IMR-90 (cell line): Measurements from ENCODE around the gene RPS6KA3. TPM values are rescaled to one million over a fixed set of nuclear protein-coding genes. Genes with fewer than 3 reads are reported as not detected.

Experiments used
- ATAC-seq: fragments of 200-7000 bp; cut with Tn5 transposase; 2 replicates; pipeline ENCODE4 v1.9.1; 2020; ENCODE audit warnings: low read depth, mild to moderate bottlenecking, moderate library complexity
- BruUV-seq: library from RNA; stranded (reverse); fragments of 400-500 nt; replicated peaks from 2 replicates; lab custom pipeline; 2021; lab: Mats Ljungman, UMichigan
- CTCF ChIA-PET: fragments of 300-600 bp; formaldehyde crosslinking; extraction: SDS; loops from one replicate; lab custom pipeline; 2021; ENCODE audit warnings: antibody characterized with exemption; lab: Yijun Ruan, JAX
- POLR2A ChIA-PET: fragments of 300-600 bp; sonication (Branson Sonifier 250); formaldehyde crosslinking; loops from one replicate; lab custom pipeline; 2022; ENCODE audit warnings: antibody characterized with exemption; ENCODE audit not compliant: unreplicated experiment; lab: Charles Lee
- DNase-seq: peaks from one replicate; pipeline ENCODE4 v3.0.0; 2013
- H2AFZ ChIP-seq: replicated peaks from 2 replicates; pipeline ENCODE3; 2013; ENCODE audit warnings: low read length, mild to moderate bottlenecking; ENCODE audit not compliant: poor library complexity
- H2AK5ac ChIP-seq: 2 replicates; pipeline ENCODE4 v1.6.1; 2013; ENCODE audit warnings: low read depth, low read length, inconsistent platforms
- H2AK9ac ChIP-seq: replicated peaks from 2 replicates; pipeline ENCODE3; 2013; ENCODE audit warnings: mild to moderate bottlenecking, low read depth, low read length, moderate library complexity; ENCODE audit not compliant: poor library complexity
- H2BK120ac ChIP-seq: 2 replicates; pipeline ENCODE4 v1.6.1; 2013; ENCODE audit warnings: low read depth, low read length, inconsistent platforms
- H2BK15ac ChIP-seq: 3 replicates; pipeline ENCODE4 v1.6.1; 2013; ENCODE audit warnings: low read depth, low read length, inconsistent platforms
- H2BK20ac ChIP-seq: 2 replicates; pipeline ENCODE4 v1.6.1; 2013; ENCODE audit warnings: low read depth, mild to moderate bottlenecking, inconsistent platforms, low read length, moderate library complexity
- H2BK5ac ChIP-seq: 2 replicates; pipeline ENCODE4 v1.6.1; 2013; ENCODE audit warnings: mild to moderate bottlenecking, low read depth, low read length, inconsistent platforms; ENCODE audit not compliant: poor library complexity, severe bottlenecking
- H3K14ac ChIP-seq: replicated peaks from 2 replicates; pipeline ENCODE4 v1.6.1; 2013; ENCODE audit warnings: low read depth, low read length, inconsistent platforms
- H3K18ac ChIP-seq: 2 replicates; pipeline ENCODE4 v1.6.1; 2013; ENCODE audit warnings: low read depth, low read length, control low read depth
- H3K23ac ChIP-seq: 2 replicates; pipeline ENCODE4 v1.6.1; 2013; ENCODE audit warnings: low read depth, low read length, inconsistent platforms
- H3K27ac ChIP-seq: 2 replicates; pipeline ENCODE4 v1.5.1; 2013; ENCODE audit warnings: mild to moderate bottlenecking, control low read depth, low read length; ENCODE audit not compliant: insufficient read depth
- H3K27me3 ChIP-seq: 2 replicates; pipeline ENCODE4 v1.6.1; 2013; ENCODE audit warnings: low read length; ENCODE audit not compliant: control insufficient read depth, insufficient read depth
- H3K36me3 ChIP-seq: 2 replicates; pipeline ENCODE4 v1.6.1; 2013; ENCODE audit warnings: low read length, mixed read lengths; ENCODE audit not compliant: control insufficient read depth, insufficient read depth
- H3K4ac ChIP-seq: 2 replicates; pipeline ENCODE4 v1.6.1; 2013; ENCODE audit warnings: low read depth, low read length, inconsistent platforms
- H3K4me1 ChIP-seq: 2 replicates; pipeline ENCODE4 v1.6.1; 2013; ENCODE audit warnings: low read length, mixed read lengths; ENCODE audit not compliant: control insufficient read depth, insufficient read depth
- H3K4me2 ChIP-seq: 2 replicates; pipeline ENCODE4 v1.6.1; 2013; ENCODE audit warnings: low read depth, mild to moderate bottlenecking, control low read depth, low read length, moderate library complexity
- H3K4me3 ChIP-seq: 2 replicates; pipeline ENCODE4 v1.5.1; 2013; ENCODE audit warnings: low read depth, mild to moderate bottlenecking, control low read depth, low read length, moderate library complexity; ENCODE audit not compliant: insufficient read depth
- H3K56ac ChIP-seq: 2 replicates; pipeline ENCODE4 v1.6.1; 2013; ENCODE audit warnings: low read length, inconsistent platforms; ENCODE audit not compliant: insufficient read depth; ENCODE audit errors: extremely low read depth
- H3K79me1 ChIP-seq, 2 experiments: 2 replicates each; pipeline ENCODE4 v1.6.1; 2013; ENCODE audit warnings: low read length in 2 of 2, inconsistent platforms in 1 of 2, low read depth in 1 of 2
- H3K9ac ChIP-seq: 2 replicates; pipeline ENCODE4 v1.6.1; 2013; ENCODE audit warnings: low read depth, low read length, control low read depth
- H3K9me1 ChIP-seq: 2 replicates; pipeline ENCODE4 v1.6.1; 2013; ENCODE audit warnings: low read length, inconsistent platforms; ENCODE audit not compliant: insufficient read depth
- H3K9me3 ChIP-seq: 2 replicates; pipeline ENCODE4 v1.6.1; 2013; ENCODE audit warnings: low read length; ENCODE audit not compliant: control insufficient read depth, insufficient read depth
- H4K20me1 ChIP-seq: 2 replicates; pipeline ENCODE4 v1.6.1; 2013; ENCODE audit warnings: low read length, inconsistent platforms; ENCODE audit not compliant: insufficient read depth
- H4K5ac ChIP-seq: 2 replicates; pipeline ENCODE4 v1.6.1; 2013; ENCODE audit warnings: mild to moderate bottlenecking, low read depth, low read length, control low read depth
- H4K8ac ChIP-seq, 2 experiments: 2 replicates each; pipeline ENCODE4 v1.6.1; 2013; ENCODE audit warnings: low read depth in 2 of 2, low read length in 2 of 2, control low read depth in 1 of 2, inconsistent platforms in 1 of 2
- H4K91ac ChIP-seq: 2 replicates; pipeline ENCODE4 v1.6.1; 2013; ENCODE audit warnings: low read depth, low read length, inconsistent platforms; ENCODE audit not compliant: insufficient read depth
- BHLHE40 ChIP-seq: fragments of 150-350 bp; IDR thresholded peaks from 2 replicates; pipeline ENCODE4 v1.6.1; 2016; ENCODE audit warnings: mild to moderate bottlenecking, low read depth, low read length
- CEBPB ChIP-seq: IDR thresholded peaks from 2 replicates; pipeline ENCODE4 v1.6.1; 2012; ENCODE audit warnings: low read depth, low read length, improper control_type of control experiment
- CHD1 ChIP-seq: IDR thresholded peaks from 2 replicates; pipeline ENCODE4 v1.6.1; 2012; ENCODE audit warnings: low read depth, low read length, improper control_type of control experiment
- CTCF ChIP-seq: conservative IDR thresholded peaks from 2 replicates; pipeline ENCODE4 v1.5.1; 2012; ENCODE audit warnings: mild to moderate bottlenecking, low read depth, low read length, improper control_type of control experiment
- FOS ChIP-seq: fragments of 150-350 bp; IDR thresholded peaks from 2 replicates; pipeline ENCODE4 v1.6.1; 2016; ENCODE audit warnings: low read depth, low read length
- MAFK ChIP-seq: IDR thresholded peaks from 2 replicates; pipeline ENCODE4 v1.6.1; 2012; ENCODE audit warnings: low read depth, low read length, improper control_type of control experiment
- MAZ ChIP-seq: IDR thresholded peaks from 2 replicates; pipeline ENCODE4 v1.6.1; 2012; ENCODE audit warnings: low read depth, mild to moderate bottlenecking, low read length, improper control_type of control experiment, moderate library complexity, borderline replicate concordance
- MXI1 ChIP-seq: IDR thresholded peaks from 2 replicates; pipeline ENCODE4 v1.6.1; 2012; ENCODE audit warnings: low read depth, mild to moderate bottlenecking, low read length, moderate library complexity, borderline replicate concordance
- NFE2L2 ChIP-seq: fragments of 150-350 bp; IDR thresholded peaks from 2 replicates; pipeline ENCODE4 v1.6.1; 2016; ENCODE audit warnings: low read depth, mild to moderate bottlenecking, low read length
- POLR2A ChIP-seq: IDR thresholded peaks from 2 replicates; pipeline ENCODE4 v1.6.1; 2012; ENCODE audit warnings: mild to moderate bottlenecking, low read depth, low read length
- RAD21 ChIP-seq: IDR thresholded peaks from 2 replicates; pipeline ENCODE4 v1.6.1; 2012; ENCODE audit warnings: low read length, improper control_type of control experiment
- RCOR1 ChIP-seq: IDR thresholded peaks from 2 replicates; pipeline ENCODE4 v1.6.1; 2012; ENCODE audit warnings: mild to moderate bottlenecking, low read length, improper control_type of control experiment; ENCODE audit not compliant: insufficient replicate concordance
- RFX5 ChIP-seq: IDR thresholded peaks from 2 replicates; pipeline ENCODE4 v1.8.0; 2012; ENCODE audit warnings: low read depth, mild to moderate bottlenecking, low read length, moderate library complexity
- USF2 ChIP-seq: fragments of 150-350 bp; IDR thresholded peaks from 2 replicates; pipeline ENCODE4 v1.6.1; 2017; ENCODE audit warnings: mild to moderate bottlenecking, antibody characterized with exemption, low read length, low read depth
- WGBS, 2 experiments: methylation state at CpG; one replicate each; pipeline versions ENCODE4 v1.1.5 to v1.1.7; 2013; ENCODE audit warnings: missing lambda C conversion rate in 2 of 2; ENCODE audit not compliant: insufficient read length in 1 of 2; ENCODE audit errors: extremely low coverage in 2 of 2; 5-methylcytosine and 5-hydroxymethylcytosine counted together
- dilution Hi-C: fragments of 300-500 bp; cut with HindIII; formaldehyde crosslinking; loops from one replicate; pipeline ENCODE4 v1.14.3; 2018; ENCODE audit warnings: low sequenced_read_pairs; ENCODE audit not compliant: unreplicated experiment
- in situ Hi-C: fragments of 300-500 bp; cut with MboI; formaldehyde crosslinking; loops from 3 replicates; pipeline ENCODE4 v1.14.3; 2019; ENCODE audit warnings: low sequenced_read_pairs, inconsistent platforms, mixed read lengths
- intact Hi-C: fragments of 100-400 bp; cut with micrococcal nuclease; formaldehyde crosslinking; loops from 2 replicates; pipeline ENCODE4 v1.10.0; 2022
- polyA plus RNA-seq, 3 experiments: library from polyadenylated mRNA; depleted of rRNA; stranded (reverse); fragments of >200 nt; gene quantifications; 2 replicates each; pipeline ENCODE4 v1.2.3, GENCODE V29; 2012; ENCODE audit warnings: low replicate concordance in 1 of 3
- total RNA-seq: library from RNA; depleted of rRNA; stranded (reverse); fragments of >200 nt; gene quantifications from 2 replicates; pipeline ENCODE4 v1.2.3, GENCODE V29; 2012

The RPS6KA3 gene
- total and polyA plus RNA-seq, 2 of the 4 experiments (the other 2 are of a cell fraction): 20.8 to 43.9 TPM

DNA sequence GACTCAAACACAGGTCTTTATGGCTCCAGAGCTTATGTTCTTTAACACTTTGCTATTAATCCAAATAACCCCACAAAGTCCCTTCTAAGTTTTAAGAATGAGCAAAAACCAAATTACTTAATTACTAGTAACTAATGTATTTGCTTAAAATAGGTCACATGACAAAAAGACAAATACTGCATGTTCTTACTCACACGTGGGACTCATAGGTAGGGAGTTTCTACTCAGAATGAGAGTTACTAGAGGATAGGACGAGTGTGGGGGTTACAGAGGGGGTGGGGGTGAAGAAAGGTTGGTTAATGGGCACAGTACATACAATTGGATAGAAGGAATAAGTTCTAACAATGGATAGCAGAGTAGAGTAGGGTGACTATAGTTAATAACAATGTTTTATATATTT, 5.8 kb downstream of the RPS6KA3 start:
- Histone ChIP-seq H2AFZ (no peak overlapping the region), H3K23ac (no peak overlapping the region), H3K27me3 (no peaks in the 10 kb centered on the region), H2BK5ac (no peak overlapping the region), H3K4me1 (no peaks in the 10 kb centered on the region), H3K36me3 (no peaks in the 10 kb centered on the region), H4K20me1 (peaks cover 27% of the 10 kb centered on the region; the same call in 1 of the 2 replicates), H3K9me1 (peaks cover 2% of the 10 kb centered on the region; the same call in 1 of the 2 replicates), H2BK20ac (no peak overlapping the region), H3K79me1 (peaks cover 0 to 2% of the 10 kb centered on the region in 2 experiments; a peak in 1 of 4 replicates), H3K9ac (no peak overlapping the region), H4K8ac (no peak overlapping the region), H2BK120ac (no peak overlapping the region), H2AK5ac (no peak overlapping the region), H4K91ac (no peak overlapping the region), H4K5ac (no peak overlapping the region), H3K4me3 (no peak overlapping the region), H2AK9ac (no peak overlapping the region), H3K9me3 (no peaks in the 10 kb centered on the region), H3K14ac (no peak overlapping the region), H3K27ac (no peak overlapping the region), H3K4me2 (no peak overlapping the region), H3K4ac (no peak overlapping the region), H3K56ac (no peak overlapping the region), H2BK15ac (no peak overlapping the region), H3K18ac (no peak overlapping the region)
- ATAC-seq (no peak), DNase-seq (no peak)
- ChIA-PET CTCF (no interaction called here), POLR2A (no interaction called here)
- intact Hi-C loops: no loop called here
- dilution Hi-C loops: no loop called here
- in situ Hi-C loops: loop anchor here (25.0 kb wide), 1 partner anchor 1476 kb away; no protein-coding TSS in a partner anchor
- BruUV-seq: no TSS peak
- TF ChIP-seq MXI1 (no peak), USF2 (no peak), MAZ (no peak), MAFK (no peak), POLR2A (no peak), BHLHE40 (no peak), FOS (no peak), RAD21 (no peak), CEBPB (no peak), RFX5 (no peak), RCOR1 (no peak), NFE2L2 (no peak), CTCF (no peak), CHD1 (no peak)
- WGBS, 2 experiments: no CpG with 5 or more reads among the region's 2 CpGs
